Measurements from ENCODE around the gene RNF222. TPM values are rescaled to one million over a fixed set of nuclear protein-coding genes. Genes with fewer than 3 reads are reported as not detected.

RNF222 gene
- total and polyA plus RNA-seq, 2 of the 4 experiments (the other 2 are of a cell fraction) = not detected

DNA sequence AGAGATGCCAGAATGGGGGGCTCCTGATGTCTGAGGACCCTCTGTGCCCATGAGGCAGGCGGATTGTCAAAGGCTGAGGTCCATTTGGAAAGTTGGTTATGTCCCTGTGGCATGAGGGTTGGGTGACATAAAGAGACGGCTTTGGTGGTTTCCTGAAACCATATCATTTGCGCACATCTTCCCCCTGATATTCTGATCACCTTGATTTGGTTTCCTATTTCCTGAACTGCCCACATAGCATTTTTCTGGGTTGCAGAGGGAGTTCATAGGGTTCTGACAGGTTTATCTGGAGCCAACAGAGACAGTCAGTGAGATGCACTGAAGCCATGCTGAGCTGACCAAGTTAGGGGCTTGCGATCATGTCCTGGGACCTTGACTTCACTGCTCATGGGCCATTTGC lies 15.7 kb upstream of the RNF222 start:
- no peak overlapping the region for H3K4me3 ChIP-seq (ENCODE audit: insufficient read depth, low read depth, low read length)
- BruUV-seq (replicated peaks) = no TSS peak
- H2BK5ac ChIP-seq (ENCODE audit: low read depth, low read length, poor library complexity, severe bottlenecking) = no peak overlapping the region
- H3K4ac ChIP-seq (ENCODE audit: low read depth, low read length) = no peak overlapping the region
- dilution Hi-C loops (cut with HindIII; ENCODE audit: low sequenced_read_pairs, unreplicated experiment) = no loop called here
- no peak overlapping the region for H3K9ac ChIP-seq (ENCODE audit: low read depth, low read length)
- no peak overlapping the region for H3K18ac ChIP-seq (ENCODE audit: low read depth, low read length)
- no peaks in the 10 kb centered on the region for H3K79me1 ChIP-seq (ENCODE audit: low read depth in 1 of 2, low read length in 2 of 2)
- in situ Hi-C loops (cut with MboI; ENCODE audit: low sequenced_read_pairs) = loop anchor here (10.0 kb wide), 2 partner anchors 341 to 371 kb away; partner anchors contain the start of gene SPDYE4
- no peak overlapping the region for H4K5ac ChIP-seq (ENCODE audit: low read depth, low read length)
- H3K4me1 ChIP-seq (ENCODE audit: control insufficient read depth, insufficient read depth, low read length) = no peaks in the 10 kb centered on the region
- H3K27ac ChIP-seq (ENCODE audit: insufficient read depth, low read length) = no peak overlapping the region
- TF ChIP-seq USF2 (IDR thresholded peaks at IDR 0.05; ENCODE audit: low read depth, low read length) (no peak), RCOR1 (IDR thresholded peaks at IDR 0.05; ENCODE audit: insufficient replicate concordance, low read length) (no peak), MXI1 (IDR thresholded peaks at IDR 0.05; ENCODE audit: borderline replicate concordance, low read depth, low read length) (no peak), BHLHE40 (IDR thresholded peaks at IDR 0.05; ENCODE audit: low read depth, low read length) (no peak), FOS (IDR thresholded peaks at IDR 0.05; ENCODE audit: low read depth, low read length) (no peak), SMC3 (IDR thresholded peaks at IDR 0.05; ENCODE audit: low read depth, low read length) (no peak), RFX5 (IDR thresholded peaks at IDR 0.05; ENCODE audit: low read depth, low read length) (no peak), POLR2A (IDR thresholded peaks at IDR 0.05; ENCODE audit: low read depth, low read length) (no peak), MAZ (IDR thresholded peaks at IDR 0.05; ENCODE audit: borderline replicate concordance, low read depth, low read length) (no peak)
- ChIA-PET POLR2A (ENCODE audit: unreplicated experiment) (no interaction called here), CTCF (no interaction called here)
- no peak overlapping the region for H3K56ac ChIP-seq (ENCODE audit: extremely low read depth, insufficient read depth, low read length)
- no peak overlapping the region for H2BK15ac ChIP-seq (ENCODE audit: low read depth, low read length)
- H3K23ac ChIP-seq (ENCODE audit: low read depth, low read length) = no peak overlapping the region
- H4K20me1 ChIP-seq (ENCODE audit: insufficient read depth, low read length) = no peaks in the 10 kb centered on the region
- H4K91ac ChIP-seq (ENCODE audit: insufficient read depth, low read depth, low read length) = no peak overlapping the region
- no peak overlapping the region for H2AK9ac ChIP-seq (replicated peaks; ENCODE audit: low read depth, low read length, poor library complexity)
- H3K9me1 ChIP-seq (ENCODE audit: insufficient read depth, low read length) = no peaks in the 10 kb centered on the region
- no peak overlapping the region for H4K8ac ChIP-seq (ENCODE audit: low read depth in 2 of 2, low read length in 2 of 2)
- no peaks in the 10 kb centered on the region for H3K36me3 ChIP-seq (ENCODE audit: control insufficient read depth, insufficient read depth, low read length)
- no peak overlapping the region for H2AK5ac ChIP-seq (ENCODE audit: low read depth, low read length)
- peaks cover 22% of the 10 kb centered on the region for H3K27me3 ChIP-seq (ENCODE audit: control insufficient read depth, insufficient read depth, low read length)
- ATAC-seq (ENCODE audit: low read depth) = no peak
- WGBS, 2 experiments (ENCODE audit: extremely low coverage in 2 of 2, insufficient read length in 1 of 2) = 100% methylated on average over 1 of the region's 4 CpGs; no CpG with 5 or more reads in 1 of the 2 experiments
- intact Hi-C loops (cut with micrococcal nuclease) = no loop called here
- DNase-seq = no peak
- no peak overlapping the region for H2AFZ ChIP-seq (replicated peaks; ENCODE audit: low read length, poor library complexity)
- 0 out of 2 replicates have a peak, but pooled peaks cover 2% of the 10 kb centered on the region for H3K9me3 ChIP-seq (ENCODE audit: control insufficient read depth, insufficient read depth, low read length)
- no peak overlapping the region for H3K14ac ChIP-seq (replicated peaks; ENCODE audit: low read depth, low read length)
- no peak overlapping the region for H3K4me2 ChIP-seq (ENCODE audit: low read depth, low read length)
- no peak overlapping the region for H2BK120ac ChIP-seq (ENCODE audit: low read depth, low read length)
- H2BK20ac ChIP-seq (ENCODE audit: low read depth, low read length) = no peak overlapping the region

All from IMR-90 (cell line).